OCI-LY1 (cell line): Measurements from ENCODE around the gene NEURL1.

ENCODE experiments used
- H2AFZ ChIP-seq: fragments of 200-600 bp; sonication (generic), shearing (Covaris generic); 2 replicates; pipeline ENCODE4 v1.6.0; 2014; ENCODE audit warnings: antibody characterized with exemption, mild to moderate bottlenecking, low read length
- H3F3A ChIP-seq: fragments of 200-600 bp; sonication (generic), shearing (Covaris generic); 2 replicates; pipeline ENCODE4 v1.6.0; 2014; ENCODE audit warnings: mild to moderate bottlenecking, antibody characterized with exemption, low read length, moderate library complexity; ENCODE audit not compliant: insufficient read depth
- H3K27ac ChIP-seq: fragments of 200-600 bp; sonication (generic); 2 replicates; pipeline ENCODE4 v1.5.1; 2014; ENCODE audit warnings: low read length, mixed run types, mild to moderate bottlenecking, low read depth; ENCODE audit not compliant: poor library complexity, severe bottlenecking
- H3K27me3 ChIP-seq: fragments of 200-600 bp; sonication (generic); 2 replicates; pipeline ENCODE4 v1.6.0; 2014; ENCODE audit warnings: antibody characterized with exemption, mild to moderate bottlenecking, low read length, moderate library complexity; ENCODE audit not compliant: insufficient read depth
- H3K36me3 ChIP-seq: fragments of 200-600 bp; sonication (generic); 2 replicates; pipeline ENCODE4 v1.6.1; 2014; ENCODE audit warnings: mild to moderate bottlenecking, antibody characterized with exemption, low read length, moderate library complexity, mixed read lengths; ENCODE audit not compliant: insufficient read depth
- H3K4me1 ChIP-seq: fragments of 200-600 bp; sonication (generic); 2 replicates; pipeline ENCODE4 v1.5.1; 2014; ENCODE audit warnings: mild to moderate bottlenecking, low read length, moderate library complexity; ENCODE audit not compliant: insufficient read depth, severe bottlenecking
- H3K4me2 ChIP-seq: fragments of 200-600 bp; sonication (generic), shearing (Covaris generic); 2 replicates; pipeline ENCODE4 v1.6.1; 2014; ENCODE audit warnings: low read length
- H3K4me3 ChIP-seq: fragments of 200-600 bp; sonication (generic); 2 replicates; pipeline ENCODE4 v1.5.1; 2014; ENCODE audit warnings: low read length, low read depth, mild to moderate bottlenecking, mixed read lengths; ENCODE audit not compliant: poor library complexity, severe bottlenecking
- H3K79me2 ChIP-seq: fragments of 200-600 bp; shearing (Covaris generic); 2 replicates; pipeline ENCODE4 v1.6.1; 2016; ENCODE audit warnings: mixed run types, low read length, mixed read lengths; ENCODE audit not compliant: insufficient read depth
- H3K9ac ChIP-seq: fragments of 200-600 bp; sonication (generic), shearing (Covaris generic); 2 replicates; pipeline ENCODE4 v1.6.1; 2014; ENCODE audit warnings: mild to moderate bottlenecking, low read length, mixed read lengths
- H3K9me2 ChIP-seq: fragments of 200-600 bp; sonication (generic), shearing (Covaris generic); 2 replicates; pipeline ENCODE4 v1.6.1; 2014; ENCODE audit warnings: low read depth, mild to moderate bottlenecking, low read length, mixed read lengths
- H3K9me3 ChIP-seq: fragments of 200-600 bp; shearing (Covaris generic); 2 replicates; pipeline ENCODE4 v1.6.1; 2014; ENCODE audit warnings: low read length, mixed read lengths
- H4K20me1 ChIP-seq: fragments of 200-600 bp; sonication (generic), shearing (Covaris generic); 2 replicates; pipeline ENCODE4 v1.6.0; 2016; ENCODE audit warnings: mild to moderate bottlenecking, low read length; ENCODE audit not compliant: insufficient read depth
- CTCF ChIP-seq: fragments of 200-600 bp; sonication (generic), shearing (Covaris generic); IDR thresholded peaks from 2 replicates; pipeline ENCODE4 v1.5.1; 2017; ENCODE audit warnings: mild to moderate bottlenecking, antibody characterized with exemption, low read length, moderate library complexity, mixed read lengths
- EZH2 ChIP-seq: fragments of 200-600 bp; sonication (generic), shearing (Covaris generic); IDR thresholded peaks from 2 replicates; pipeline ENCODE4 v1.8.0; 2017; ENCODE audit warnings: borderline replicate concordance, mixed run types, mild to moderate bottlenecking, antibody characterized with exemption, low read length, moderate library complexity, mixed read lengths

The NEURL1 gene

DNA sequence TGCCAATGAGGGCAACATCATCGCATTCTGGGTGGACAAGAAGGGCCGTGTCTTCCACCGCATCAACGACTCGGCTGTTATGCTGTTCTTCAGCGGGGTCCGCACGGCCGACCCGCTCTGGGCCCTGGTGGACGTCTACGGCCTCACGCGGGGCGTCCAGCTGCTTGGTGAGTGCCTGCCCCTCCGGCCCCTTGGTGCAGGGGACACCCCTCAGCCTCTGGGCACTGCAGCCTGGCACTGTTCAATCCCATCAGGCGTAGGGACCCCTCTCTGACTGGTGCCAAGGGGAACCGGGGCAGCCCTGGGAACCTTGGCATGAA, 78.1 kb downstream of the NEURL1 start:
- Histone ChIP-seq H3K9me2 (no peaks in the 10 kb centered on the region), H3K9ac (no peak overlapping the region), H3K4me3 (no peak overlapping the region), H3K27ac (no peak overlapping the region), H3K79me2 (no peaks in the 10 kb centered on the region), H2AFZ (no peak overlapping the region), H3K9me3 (no peaks in the 10 kb centered on the region), H3F3A (no peaks in the 10 kb centered on the region), H3K27me3 (0 out of 2 replicates have a peak, but pooled peaks cover 8% of the 10 kb centered on the region), H3K4me2 (no peak overlapping the region), H3K4me1 (no peaks in the 10 kb centered on the region), H4K20me1 (no peaks in the 10 kb centered on the region), H3K36me3 (no peaks in the 10 kb centered on the region)
- no peak for TF ChIP-seq CTCF
- TF ChIP-seq EZH2, result no peak

- H3K4me1 ChIP-seq, result no peaks in the 10 kb centered on the region
- H3K27ac ChIP-seq, result no peak overlapping the region
- H3K36me3 ChIP-seq, result no peaks in the 10 kb centered on the region
- H4K20me1 ChIP-seq, result no peaks in the 10 kb centered on the region
- no peaks in the 10 kb centered on the region for H3K9me3 ChIP-seq
- H3K4me3 ChIP-seq, result no peak overlapping the region
- H3K4me2 ChIP-seq, result no peak overlapping the region
- no peaks in the 10 kb centered on the region for H3F3A ChIP-seq
- 0 out of 2 replicates have a peak, but pooled peaks cover 8% of the 10 kb centered on the region for H3K27me3 ChIP-seq
- H3K79me2 ChIP-seq, result no peaks in the 10 kb centered on the region
- TF ChIP-seq EZH2, result no peak
- no peak for TF ChIP-seq CTCF
- H2AFZ ChIP-seq, result no peak overlapping the region
- H3K9ac ChIP-seq, result no peak overlapping the region
- H3K9me2 ChIP-seq, result no peaks in the 10 kb centered on the region
Measured at GRCh38 chr10:103572347-103573204, 79.1 kb downstream of the NEURL1 start.

GRCh38 chr10:103573205-103573487, 79.6 kb downstream of the NEURL1 start:
- H3K4me1 ChIP-seq, result no peaks in the 10 kb centered on the region
- no peaks in the 10 kb centered on the region for H4K20me1 ChIP-seq
- H3K9ac ChIP-seq, result no peak overlapping the region
- TF ChIP-seq CTCF, result no peak
- no peak for TF ChIP-seq EZH2
- H3K36me3 ChIP-seq, result no peaks in the 10 kb centered on the region
- H3F3A ChIP-seq, result no peaks in the 10 kb centered on the region
- no peaks in the 10 kb centered on the region for H3K9me3 ChIP-seq
- H3K27ac ChIP-seq, result no peak overlapping the region
- H3K79me2 ChIP-seq, result no peaks in the 10 kb centered on the region
- H3K9me2 ChIP-seq, result no peaks in the 10 kb centered on the region
- no peak overlapping the region for H3K4me2 ChIP-seq
- no peak overlapping the region for H2AFZ ChIP-seq
- no peak overlapping the region for H3K4me3 ChIP-seq
- 0 out of 2 replicates have a peak, but pooled peaks cover 8% of the 10 kb centered on the region for H3K27me3 ChIP-seq
